ENCODE results near the gene C1orf122.
A peak's percentile ranks its signal among the peaks of the same experiment; 100 is the strongest.

The C1orf122 gene

GRCh38 chr1:37807555-37808368 is at the start of gene C1orf122, which contains the start of gene YRDC:
Gene C1orf122 (plus strand): TSS chr1:37807790. CDS start chr1:37808405, 615 bp downstream.
Gene YRDC (minus strand): TSS chr1:37808208. CDS start chr1:37808180, 28 bp downstream.
- peak; percentile 88 for DNase-seq (ENCODE audit: low read depth)
- H3K4me3 ChIP-seq (ENCODE audit: control insufficient read depth, low read depth, low read length) = peak within 1 kb of the TSS; percentile 90
- no peak for TF ChIP-seq CTCF (conservative IDR thresholded peaks at IDR 0.05; ENCODE audit: control insufficient read depth, insufficient read depth, low read depth, low read length)

GRCh38 chr1:37759451-37759850 is 48.1 kb upstream of the C1orf122 start:
- TF ChIP-seq CTCF (conservative IDR thresholded peaks at IDR 0.05; ENCODE audit: control insufficient read depth, insufficient read depth, low read depth, low read length) = no peak
- no peak for DNase-seq (ENCODE audit: low read depth)
- no peak overlapping the region for H3K4me3 ChIP-seq (ENCODE audit: control insufficient read depth, low read depth, low read length)

- DNase-seq (ENCODE audit: low read depth) = no peak
- no peak for TF ChIP-seq CTCF (conservative IDR thresholded peaks at IDR 0.05; ENCODE audit: control insufficient read depth, insufficient read depth, low read depth, low read length)
- H3K4me3 ChIP-seq (ENCODE audit: control insufficient read depth, low read depth, low read length) = no peak overlapping the region
Measured at GRCh38 chr1:37761416-37762095, 46.0 kb upstream of the C1orf122 start.

- DNase-seq (ENCODE audit: low read depth) = no peak
- no peak overlapping the region for H3K4me3 ChIP-seq (ENCODE audit: control insufficient read depth, low read depth, low read length)
- TF ChIP-seq CTCF (conservative IDR thresholded peaks at IDR 0.05; ENCODE audit: control insufficient read depth, insufficient read depth, low read depth, low read length) = no peak
Measured at GRCh38 chr1:37762516-37762915, 45.1 kb upstream of the C1orf122 start.

- DNase-seq (ENCODE audit: low read depth) = no peak
- no peak overlapping the region for H3K4me3 ChIP-seq (ENCODE audit: control insufficient read depth, low read depth, low read length)
- no peak for TF ChIP-seq CTCF (conservative IDR thresholded peaks at IDR 0.05; ENCODE audit: control insufficient read depth, insufficient read depth, low read depth, low read length)
Measured at GRCh38 chr1:37763791-37764413, 43.7 kb upstream of the C1orf122 start.

- peak; percentile 41 for DNase-seq (ENCODE audit: low read depth)
- no peak for TF ChIP-seq CTCF (conservative IDR thresholded peaks at IDR 0.05; ENCODE audit: control insufficient read depth, insufficient read depth, low read depth, low read length)
Measured at GRCh38 chr1:37764414-37764825, 43.2 kb upstream of the C1orf122 start.

More at GRCh38 chr1:37764414-37764825, 43.2 kb upstream of the C1orf122 start:
- no peak overlapping the region for H3K4me3 ChIP-seq (ENCODE audit: control insufficient read depth, low read depth, low read length)
